GM21515 (cell line): Measurements from ENCODE around the gene TRAPPC12.

Experiments used
- ATAC-seq: cut with Tn5 transposase; IDR thresholded peaks from one replicate; pipeline ENCODE4 v1.9.1; 2021; ENCODE audit not compliant: unreplicated experiment

The TRAPPC12 gene

DNA sequence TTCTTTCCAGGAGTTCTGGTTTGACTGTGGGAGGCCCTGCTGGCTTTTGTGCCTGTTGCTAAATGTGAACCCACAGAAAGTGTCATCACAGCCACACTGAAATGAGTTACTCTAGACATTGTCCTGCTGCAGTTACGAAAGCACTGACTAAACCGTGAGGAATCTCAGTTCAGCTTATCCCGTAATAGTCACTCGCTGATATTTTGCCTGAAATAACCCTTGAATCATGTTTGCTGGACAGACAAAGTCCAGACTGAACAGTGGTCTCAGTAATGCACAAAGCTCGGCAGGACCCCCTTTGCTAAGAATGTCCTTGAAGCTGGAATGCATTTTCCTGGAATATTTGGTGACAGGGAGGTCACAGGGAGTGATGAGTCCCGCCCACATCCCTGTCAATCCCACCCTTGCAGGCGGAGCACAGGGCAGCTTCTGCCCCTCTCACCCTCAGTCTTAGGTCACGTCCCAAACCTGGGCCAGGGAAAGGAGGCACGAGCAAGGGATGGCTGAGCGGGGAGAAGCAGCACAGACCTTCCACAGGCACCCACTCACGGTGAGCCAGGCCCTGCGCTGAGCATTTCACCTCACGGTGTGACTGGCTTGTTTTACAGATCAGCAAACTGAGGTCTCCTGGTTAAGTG, 86.5 kb downstream of the TRAPPC12 start:
- no peak for ATAC-seq

DNA sequence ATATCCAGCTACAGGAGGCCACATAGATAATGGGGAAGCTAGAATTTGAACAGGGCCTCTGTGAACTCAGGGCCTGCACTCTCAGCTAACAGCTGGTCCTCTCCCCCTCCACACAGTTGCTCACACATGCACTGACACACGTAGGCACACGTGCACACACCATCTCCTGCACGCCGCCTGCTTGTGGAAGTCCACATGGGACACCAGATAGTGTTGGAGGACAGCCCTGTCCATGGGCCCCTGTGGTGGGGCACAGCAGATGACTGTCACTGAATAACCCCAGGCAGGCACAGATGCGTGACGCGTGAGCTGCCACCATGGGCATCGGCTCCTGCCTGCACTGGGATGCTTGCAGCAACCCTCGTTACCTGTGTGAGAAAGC, 87.0 kb downstream of the TRAPPC12 start:
- no peak for ATAC-seq

DNA sequence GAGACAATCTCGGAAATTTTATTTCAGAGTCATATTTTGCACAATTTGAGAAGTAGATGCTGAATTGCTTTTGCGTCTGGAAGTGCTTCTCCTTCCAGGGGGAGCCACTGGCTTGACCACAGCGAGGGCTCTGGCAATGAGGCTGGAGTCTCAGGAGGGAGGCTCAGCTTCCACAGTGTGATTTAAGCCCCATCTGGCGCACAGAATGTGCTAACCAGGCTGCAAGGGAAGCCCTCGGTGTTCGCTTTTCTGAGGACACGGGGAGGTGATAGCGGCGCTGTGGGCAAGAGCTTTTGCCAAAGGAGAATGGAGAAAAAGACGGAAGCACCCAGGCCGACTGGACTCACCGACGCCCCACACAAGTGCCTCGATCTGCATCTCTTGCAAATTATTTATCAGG, 87.5 kb downstream of the TRAPPC12 start:
- ATAC-seq = no peak

DNA sequence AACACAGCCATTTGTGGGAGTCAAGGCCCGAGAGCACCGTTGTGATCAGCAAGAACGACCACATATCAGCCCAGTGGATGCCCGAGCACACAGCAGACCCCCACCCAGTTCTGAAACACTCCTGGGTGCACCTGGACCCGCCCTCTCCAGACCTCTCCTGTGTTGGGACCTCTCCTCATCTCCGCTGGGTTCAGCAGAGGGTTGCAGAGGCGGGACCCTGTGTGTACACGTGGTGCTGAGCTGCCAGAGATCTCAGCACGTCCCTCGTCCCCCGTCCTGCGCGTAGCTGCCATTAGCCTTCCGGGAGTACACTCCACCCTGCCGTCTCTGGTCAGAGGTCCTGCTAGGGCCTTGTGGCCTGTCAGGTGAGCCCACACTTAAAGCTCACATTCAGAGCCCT, 88.2 kb downstream of the TRAPPC12 start:
- no peak for ATAC-seq

DNA sequence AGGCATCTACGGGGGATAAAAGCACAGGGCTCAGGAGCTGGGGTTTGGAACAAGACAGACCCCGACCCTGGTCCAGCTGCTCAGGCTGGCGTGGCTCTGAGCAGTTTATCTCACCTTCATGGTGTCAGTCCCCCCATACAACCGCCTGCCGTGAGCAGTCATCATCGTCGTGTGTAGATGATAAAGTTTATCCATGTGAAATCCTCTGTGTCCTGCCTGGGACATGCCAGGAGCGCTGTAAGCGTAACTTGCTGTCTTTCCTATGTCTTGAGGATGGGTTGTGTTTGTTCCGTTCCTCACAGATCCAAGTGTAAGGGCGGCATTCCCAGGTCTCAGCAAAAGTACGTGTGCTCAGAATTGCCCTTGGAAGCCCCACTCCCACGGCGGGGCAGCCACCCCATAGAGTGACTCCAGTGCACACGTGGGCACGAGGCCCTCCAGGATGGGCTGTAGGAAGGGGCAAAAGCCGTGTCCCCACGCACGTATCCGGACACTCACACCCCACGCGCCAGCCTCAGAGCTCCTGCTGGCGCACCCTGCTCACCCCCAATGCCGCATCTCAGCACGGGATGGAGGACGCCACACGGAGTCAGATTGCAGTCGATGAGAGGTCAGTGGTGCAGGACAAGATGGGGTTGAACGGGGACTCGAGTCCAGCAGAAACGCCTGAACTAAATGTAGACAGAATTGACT, 88.9 kb downstream of the TRAPPC12 start:
- no peak for ATAC-seq

DNA sequence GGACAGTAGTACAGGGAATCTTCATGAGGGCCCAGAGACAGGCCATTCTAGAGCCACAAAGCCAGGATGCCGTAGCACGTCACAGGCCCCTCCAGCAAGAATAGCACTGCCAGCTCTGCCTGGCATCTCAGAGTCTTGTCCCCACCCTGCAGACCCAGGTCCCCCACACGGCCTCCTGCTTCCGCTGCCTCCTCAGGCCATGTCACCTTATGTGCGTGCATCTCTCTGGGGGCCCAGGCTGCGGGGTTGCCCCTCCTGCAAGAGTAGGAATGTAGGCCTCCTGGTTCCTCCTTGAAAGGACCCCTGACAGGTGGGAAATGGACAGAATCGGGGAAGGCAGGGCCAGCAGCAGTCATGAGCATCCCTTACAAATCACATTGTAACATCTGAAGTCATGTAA, 90.0 kb downstream of the TRAPPC12 start:
- ATAC-seq = no peak

DNA sequence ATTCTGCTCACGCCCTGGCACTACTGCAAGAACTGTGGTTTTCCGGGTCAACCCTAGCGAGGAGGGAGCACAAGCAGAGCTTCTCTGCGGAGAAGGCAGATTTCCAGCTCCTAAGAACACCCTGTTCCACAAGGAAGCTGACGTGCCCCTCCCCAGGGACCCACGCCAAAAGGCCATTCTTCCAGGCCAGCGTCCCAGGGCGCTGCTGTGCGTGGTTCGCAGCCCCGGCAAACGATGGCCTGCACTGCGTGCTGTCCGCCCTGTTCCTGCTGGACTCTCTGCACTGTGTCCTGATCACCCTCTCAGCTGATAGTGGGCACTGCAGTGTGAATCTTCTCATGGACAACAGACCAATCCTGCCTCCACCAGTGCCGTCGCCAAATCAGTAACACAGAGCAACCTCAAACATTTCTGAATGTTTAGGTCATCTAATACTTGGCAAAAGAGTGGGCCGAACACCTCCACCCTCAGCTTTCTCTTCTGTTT, 90.7 kb downstream of the TRAPPC12 start:
- no peak for ATAC-seq

DNA sequence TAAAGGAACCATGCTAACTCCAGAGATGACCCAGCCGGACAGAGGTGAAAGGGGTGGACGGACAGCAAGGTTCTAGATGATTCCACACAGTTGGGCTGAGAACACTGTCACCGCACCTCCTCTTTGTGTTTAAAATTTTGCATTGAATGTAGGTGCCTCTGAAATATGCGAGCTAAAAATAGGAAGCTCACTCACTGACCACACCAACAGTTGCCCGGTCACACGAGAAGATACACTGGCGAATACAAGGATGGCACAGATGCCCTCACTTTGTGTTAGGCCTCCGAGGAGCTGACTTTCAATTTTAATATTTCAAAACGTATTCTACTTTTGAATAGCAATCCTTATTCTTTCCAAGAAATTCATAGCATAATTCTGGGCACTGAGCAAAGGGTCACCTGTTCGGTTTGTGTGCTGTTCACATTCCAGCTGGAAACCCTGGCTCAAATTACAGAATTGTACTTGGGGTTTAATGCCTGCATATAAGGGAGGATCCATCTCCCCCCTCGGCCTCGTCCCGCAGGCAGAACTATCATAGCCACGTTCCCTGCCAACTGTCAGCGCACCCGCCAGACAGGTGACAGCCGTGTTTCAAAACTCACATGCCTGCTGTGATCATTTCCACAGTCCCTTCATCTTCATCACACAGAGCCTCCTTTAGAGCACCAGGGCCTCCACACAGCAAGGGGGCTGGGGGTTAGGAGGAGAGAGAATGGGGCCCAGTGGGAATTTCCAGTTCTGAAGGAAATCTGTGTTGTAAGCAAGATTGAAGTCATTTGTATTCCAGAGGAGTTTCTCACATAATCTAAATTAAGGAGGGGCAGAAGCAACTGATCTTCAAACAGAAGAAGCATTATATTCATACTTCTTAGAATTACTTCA, 91.6 kb downstream of the TRAPPC12 start:
- no peak for ATAC-seq

DNA sequence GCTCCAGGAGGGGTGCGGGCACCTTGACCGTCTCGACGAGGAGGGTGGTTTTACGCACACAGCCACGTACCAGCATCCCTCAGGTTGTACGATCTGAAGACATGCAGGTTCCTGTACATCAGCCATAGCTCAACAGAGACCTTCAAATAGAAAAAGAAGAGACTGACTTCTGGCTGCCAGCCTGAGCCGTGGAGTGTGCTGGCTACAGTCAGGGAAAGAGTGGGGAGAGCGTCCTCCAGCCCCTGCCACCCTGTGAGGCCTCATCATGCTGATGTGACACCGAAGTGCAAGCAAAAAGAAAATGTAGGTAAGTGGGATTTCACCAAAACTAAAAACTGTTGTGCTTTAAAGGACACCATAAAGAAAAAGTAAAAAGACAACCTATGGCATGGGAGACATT, 92.8 kb downstream of the TRAPPC12 start:
- ATAC-seq = no peak

DNA sequence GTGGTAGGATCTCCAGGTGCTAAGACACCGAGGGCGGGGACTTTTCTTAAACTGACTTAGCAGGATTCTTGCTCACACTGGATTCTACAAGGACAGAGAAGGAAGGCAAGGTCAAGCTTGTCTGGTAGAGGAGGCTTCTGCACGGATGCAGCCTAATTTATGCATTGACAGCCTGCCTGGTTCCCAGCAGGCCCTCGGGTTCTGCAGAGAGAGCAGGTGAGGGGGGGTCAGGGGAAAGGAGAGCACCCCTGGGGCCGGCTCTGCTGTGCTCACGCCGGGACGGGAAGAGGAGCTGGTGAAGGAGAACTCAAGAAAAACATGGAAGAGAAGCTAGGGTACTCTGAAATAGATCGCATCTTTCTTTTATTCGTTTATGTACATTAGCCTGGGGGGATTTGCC, 93.5 kb downstream of the TRAPPC12 start:
- ATAC-seq = no peak

DNA sequence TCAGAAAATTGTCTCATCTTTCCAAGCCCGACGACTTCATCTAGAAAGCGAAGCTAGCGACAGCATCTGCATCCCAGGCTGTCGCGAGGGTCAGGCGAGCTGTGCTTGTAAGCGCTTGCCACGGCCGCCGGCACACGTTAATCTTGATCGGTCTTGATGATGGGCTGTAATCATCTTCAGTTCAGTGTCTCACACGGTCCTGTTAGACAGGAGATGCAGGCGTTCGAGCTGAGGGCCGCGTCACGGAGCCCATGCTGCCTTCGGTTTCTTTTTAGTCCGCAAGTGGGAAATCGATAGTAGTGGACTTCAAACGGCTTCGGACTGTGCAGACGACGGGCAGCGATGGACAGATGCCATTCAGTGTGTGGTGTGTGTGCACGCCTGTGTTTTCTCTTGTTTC, 96.3 kb downstream of the TRAPPC12 start:
- ATAC-seq = no peak

DNA sequence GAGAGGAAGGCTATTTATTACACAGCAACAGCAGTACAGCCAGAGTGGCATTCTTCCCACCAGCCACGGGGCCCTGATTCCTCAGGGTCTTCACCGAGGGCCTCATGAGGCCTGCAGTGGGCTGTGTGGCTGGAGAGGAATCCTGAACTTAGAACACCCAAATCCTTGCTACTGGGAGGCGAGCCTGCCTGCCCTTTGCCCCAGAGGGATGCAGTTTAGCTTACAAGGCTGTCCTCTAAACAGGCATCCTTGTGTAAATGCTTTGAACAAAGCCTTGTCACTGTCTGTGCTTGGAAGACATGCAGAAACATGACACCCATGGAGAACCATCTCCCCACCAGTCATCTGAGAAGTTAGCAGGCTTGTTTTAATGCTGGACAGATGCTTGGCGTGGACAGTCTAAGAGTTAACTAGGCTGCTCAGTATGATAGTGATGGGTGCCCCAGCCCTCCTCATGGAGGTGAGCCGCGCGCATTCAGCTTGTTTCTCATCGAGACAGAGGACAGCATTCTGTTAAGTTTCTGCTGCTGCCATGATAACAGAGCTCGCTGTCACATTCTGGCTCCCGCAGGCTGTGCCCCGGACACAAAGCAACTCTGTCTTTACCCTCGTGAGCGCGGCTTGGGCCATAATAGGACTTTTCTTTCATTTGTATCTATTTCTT, 97.0 kb downstream of the TRAPPC12 start:
- no peak for ATAC-seq

DNA sequence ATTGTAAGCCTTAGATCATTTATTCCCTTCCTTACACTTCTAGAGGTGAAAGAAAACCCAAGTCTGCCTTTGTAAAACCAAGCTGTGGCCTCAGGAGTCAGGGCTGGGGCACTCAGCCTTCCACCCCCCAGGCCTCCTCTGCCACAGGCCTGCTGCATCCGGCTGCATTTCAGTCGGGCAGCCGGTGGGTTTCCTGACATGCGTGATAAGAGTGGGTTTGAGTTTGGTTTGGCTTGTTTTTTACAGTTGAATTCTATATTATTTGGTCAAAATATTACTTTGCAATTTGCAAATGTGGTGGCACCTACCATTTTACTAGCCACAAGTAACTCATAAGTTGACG, 97.5 kb downstream of the TRAPPC12 start:
- ATAC-seq = no peak

DNA sequence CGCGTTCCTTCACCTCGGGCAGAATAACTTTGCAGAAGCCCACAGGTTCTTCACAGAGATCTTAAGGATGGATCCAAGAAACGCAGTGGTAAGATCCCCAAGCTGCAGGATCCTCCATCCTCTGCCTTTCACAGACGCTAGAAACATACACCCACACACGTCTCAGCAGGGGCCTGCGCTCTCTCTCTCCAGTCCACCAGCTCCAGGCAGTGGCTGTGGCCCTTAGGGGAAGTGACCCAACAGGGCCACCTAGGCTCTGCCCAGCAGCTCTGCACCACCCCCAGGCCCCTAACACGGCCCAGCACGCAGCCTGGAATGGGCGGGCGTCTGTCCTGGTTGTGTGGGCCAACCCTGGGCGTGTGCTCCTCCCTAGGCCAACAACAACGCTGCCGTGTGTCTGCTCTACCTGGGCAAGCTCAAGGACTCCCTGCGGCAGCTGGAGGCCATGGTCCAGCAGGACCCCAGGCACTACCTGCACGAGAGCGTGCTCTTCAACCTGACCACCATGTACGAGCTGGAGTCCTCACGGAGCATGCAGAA, 99.4 kb downstream of the TRAPPC12 start:
- no peak for ATAC-seq

DNA sequence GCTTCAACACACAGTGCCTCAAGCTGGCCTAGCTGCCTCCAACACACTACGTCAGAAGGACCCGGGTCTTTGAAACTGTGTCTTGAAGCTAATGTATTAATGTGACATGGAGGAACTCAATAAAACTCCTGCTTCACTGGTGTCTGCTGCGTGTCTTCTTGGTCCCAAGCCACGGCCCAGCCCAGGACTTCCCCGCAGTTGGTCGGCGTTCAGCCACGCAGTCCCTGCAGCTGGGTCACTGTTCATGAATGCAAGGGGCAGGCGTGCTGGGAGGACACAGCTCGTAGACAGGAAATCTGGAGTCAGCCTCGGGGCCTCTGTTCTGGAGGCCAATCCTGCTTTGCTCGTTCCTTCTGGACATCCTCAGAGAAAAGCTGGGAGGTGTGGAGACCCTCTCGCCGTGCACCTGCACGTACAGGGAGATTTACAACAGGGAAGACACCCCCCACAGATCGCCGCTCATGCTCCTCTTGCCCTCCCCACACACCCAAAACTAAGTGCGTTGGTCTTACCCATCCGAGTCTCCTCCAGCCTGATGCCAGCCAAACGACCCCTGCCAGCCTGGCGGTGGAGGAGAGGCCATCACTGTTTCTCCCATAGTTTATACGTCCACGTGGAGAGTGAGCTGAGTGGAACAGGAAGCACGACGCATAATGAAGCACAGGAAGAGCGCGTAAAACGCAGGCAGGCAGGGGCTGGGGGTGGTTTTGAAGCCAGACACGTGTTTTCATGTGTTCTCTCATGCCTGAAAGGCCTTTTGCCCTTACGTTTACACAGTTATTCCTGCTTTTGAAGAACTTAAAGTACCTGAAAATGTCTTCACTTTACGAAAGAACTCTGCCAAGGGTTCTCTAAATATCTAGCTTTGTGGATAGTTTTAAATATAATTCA, 100.2 kb downstream of the TRAPPC12 start:
- no peak for ATAC-seq

DNA sequence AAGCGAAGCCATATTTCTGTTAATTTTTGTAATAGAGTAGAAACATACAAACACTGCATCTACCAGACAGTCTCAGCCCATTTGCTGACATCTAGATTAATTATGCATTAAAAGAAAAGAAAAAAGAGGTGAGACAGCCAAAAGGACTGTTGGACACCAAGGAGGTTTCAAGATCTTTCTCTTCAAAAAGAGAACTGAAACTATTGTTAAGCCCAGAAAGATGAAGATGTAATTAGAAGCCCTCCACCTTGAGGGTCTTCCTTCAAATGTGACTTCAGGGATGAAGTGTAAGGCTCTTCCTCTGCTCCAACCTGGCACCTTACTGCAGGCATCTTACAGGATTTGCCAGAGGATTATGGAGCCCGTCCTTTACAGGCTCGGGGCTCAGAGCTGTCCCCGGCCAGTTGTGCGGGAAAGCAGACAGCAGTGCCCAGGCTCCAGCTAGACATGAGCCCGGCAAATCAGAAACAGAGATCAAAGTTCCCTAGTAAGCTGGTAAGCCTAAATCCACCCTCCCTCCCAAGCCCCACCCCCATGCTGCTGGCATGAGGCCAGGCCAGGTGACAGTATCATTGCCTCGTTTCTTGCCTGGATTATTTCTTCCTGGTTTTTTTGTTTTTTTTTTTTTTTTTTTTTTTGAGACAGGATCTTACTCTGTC, 101.0 kb downstream of the TRAPPC12 start:
- no peak for ATAC-seq

DNA sequence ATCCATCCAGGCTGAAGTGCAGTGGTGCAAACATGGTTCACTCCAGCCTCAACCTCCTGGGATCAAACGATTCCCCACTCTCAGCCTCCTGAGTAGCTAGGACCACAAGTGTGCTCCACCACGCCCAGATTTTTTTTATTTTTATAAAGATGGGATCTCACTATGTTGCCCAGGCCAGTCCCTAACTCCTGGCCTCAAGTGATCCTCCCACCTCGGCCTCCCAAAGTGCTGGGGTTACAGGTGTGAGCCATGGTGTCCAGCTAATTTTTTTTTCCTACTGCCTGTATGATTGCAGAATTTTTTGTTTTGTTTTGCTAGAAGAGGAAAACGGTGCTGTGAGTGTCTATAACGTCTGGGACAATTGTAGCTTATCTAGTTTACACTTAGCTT, 101.5 kb downstream of the TRAPPC12 start:
- ATAC-seq = no peak

DNA sequence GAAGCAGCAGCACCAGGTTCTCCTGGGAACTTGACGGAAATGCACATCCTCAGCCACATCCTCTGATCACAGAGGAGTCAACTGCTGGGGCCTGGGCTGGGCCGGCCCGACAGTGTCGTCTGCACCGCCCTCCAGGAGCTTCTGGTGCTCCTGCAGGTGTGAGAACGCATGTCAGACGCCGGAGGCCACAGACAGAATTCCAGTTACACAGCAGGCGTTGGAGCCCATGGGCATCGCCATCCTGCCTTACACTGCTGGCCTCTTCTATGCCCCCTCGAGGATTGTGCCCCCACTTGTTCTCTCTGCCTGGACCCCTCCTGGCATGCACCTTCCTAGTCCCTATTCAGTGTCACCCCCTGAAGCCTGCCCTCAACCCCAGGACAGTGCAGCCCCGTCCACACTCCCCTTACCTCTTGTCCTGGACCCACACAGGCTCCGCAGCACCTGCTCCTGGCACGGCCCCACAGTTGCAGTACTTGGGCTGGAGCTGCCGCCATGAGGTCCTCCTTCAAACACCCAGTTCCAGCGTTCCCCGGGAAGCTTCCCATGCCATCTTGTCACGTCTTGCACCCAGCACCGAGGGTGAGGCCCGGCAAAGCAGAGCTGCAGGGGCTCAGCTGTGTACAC, 102.4 kb downstream of the TRAPPC12 start:
- no peak for ATAC-seq

DNA sequence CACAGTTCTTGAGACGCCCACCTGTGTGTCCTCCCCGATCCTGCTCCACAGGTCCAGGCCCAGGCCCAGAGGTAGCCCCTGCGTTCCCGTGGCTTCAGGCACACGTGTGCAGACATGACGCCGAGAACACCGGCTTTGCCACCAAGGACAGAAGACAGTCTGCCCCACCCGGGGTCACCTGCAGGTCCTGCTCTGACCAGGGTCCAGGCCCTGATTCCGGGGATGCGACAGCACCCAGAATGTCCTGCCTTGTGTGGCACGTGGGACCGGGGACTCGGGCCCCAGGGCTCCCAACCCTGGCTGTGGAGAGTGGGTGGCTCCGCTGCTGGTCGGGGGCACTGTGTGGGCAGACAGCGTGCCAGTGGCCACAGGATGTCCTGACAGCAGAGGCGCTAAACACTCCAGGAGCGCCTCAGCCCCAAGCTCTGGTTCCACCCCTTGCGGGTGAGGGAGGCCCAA, 102.9 kb downstream of the TRAPPC12 start:
- no peak for ATAC-seq
